ENCODE results near the gene CLPTM1.

The CLPTM1 gene

GRCh38 chr19:44942067-44942571, 13.1 kb upstream of the CLPTM1 start, which contains the start of gene APOC4:
TSS of gene APOC4 (plus strand) at chr19:44942237. CDS start at chr19:44942278, 41 bp downstream.
- DNase-seq (ENCODE audit: extremely low spot score) = no peak
- ChIA-PET POLR2A (no interaction called here), CTCF (no interaction called here)
- TF ChIP-seq FOXK2 (IDR thresholded peaks at IDR 0.05) (no peak), PKNOX1 (IDR thresholded peaks at IDR 0.05) (no peak), FOXM1 (IDR thresholded peaks at IDR 0.05; ENCODE audit: borderline replicate concordance) (no peak), HDGF (IDR thresholded peaks at IDR 0.05; ENCODE audit: borderline replicate concordance) (no peak), NFRKB (IDR thresholded peaks at IDR 0.05) (no peak), L3MBTL2 (conservative IDR thresholded peaks at IDR 0.05) (no peak), LEF1 (IDR thresholded peaks at IDR 0.05; ENCODE audit: borderline replicate concordance) (no peak), ARNT (IDR thresholded peaks at IDR 0.05) (no peak), TARDBP (IDR thresholded peaks at IDR 0.05) (no peak), ZNF384 (IDR thresholded peaks at IDR 0.05) (no peak), SP1 (IDR thresholded peaks at IDR 0.05) (no peak), SUZ12 (IDR thresholded peaks at IDR 0.05) (no peak), BHLHE40 (IDR thresholded peaks at IDR 0.05; ENCODE audit: borderline replicate concordance) (no peak), FOXA1 (IDR thresholded peaks at IDR 0.05) (no peak), CTBP1 (IDR thresholded peaks at IDR 0.05; ENCODE audit: borderline replicate concordance) (no peak)

- ChIA-PET POLR2A (no interaction called here), CTCF (no interaction called here)
Observed at GRCh38 chr19:44943801-44944249, 11.4 kb upstream of the CLPTM1 start.

GRCh38 chr19:44947041-44947581, 8.1 kb upstream of the CLPTM1 start:
- no peak for DNase-seq (ENCODE audit: extremely low spot score)
- CTCF ChIA-PET = no interaction called here
- POLR2A ChIA-PET = no interaction called here
- TF ChIP-seq LEF1 (IDR thresholded peaks at IDR 0.05; ENCODE audit: borderline replicate concordance) (no peak), SUZ12 (IDR thresholded peaks at IDR 0.05) (no peak), FOXM1 (IDR thresholded peaks at IDR 0.05; ENCODE audit: borderline replicate concordance) (no peak), TARDBP (IDR thresholded peaks at IDR 0.05) (no peak), BHLHE40 (IDR thresholded peaks at IDR 0.05; ENCODE audit: borderline replicate concordance) (no peak), FOXA1 (IDR thresholded peaks at IDR 0.05) (no peak), L3MBTL2 (conservative IDR thresholded peaks at IDR 0.05) (no peak), ARNT (IDR thresholded peaks at IDR 0.05) (no peak)

More at GRCh38 chr19:44943801-44944249, 11.4 kb upstream of the CLPTM1 start:
- DNase-seq (ENCODE audit: extremely low spot score) = no peak
- TF ChIP-seq FOXA1 (IDR thresholded peaks at IDR 0.05) (no peak), ZNF384 (IDR thresholded peaks at IDR 0.05) (no peak), PKNOX1 (IDR thresholded peaks at IDR 0.05) (no peak), NFRKB (IDR thresholded peaks at IDR 0.05) (no peak), L3MBTL2 (conservative IDR thresholded peaks at IDR 0.05) (no peak), BHLHE40 (IDR thresholded peaks at IDR 0.05; ENCODE audit: borderline replicate concordance) (no peak), SUZ12 (IDR thresholded peaks at IDR 0.05) (no peak), FOXK2 (IDR thresholded peaks at IDR 0.05) (no peak), LEF1 (IDR thresholded peaks at IDR 0.05; ENCODE audit: borderline replicate concordance) (no peak)

GRCh38 chr19:44948237-44948636, 6.9 kb upstream of the CLPTM1 start:
- ChIA-PET POLR2A (no interaction called here), CTCF (interaction anchor here (1.7 kb wide), 1 partner anchor 45 kb away, joined by 6 read pairs; no protein-coding TSS in a partner anchor)
- TF ChIP-seq ELF4 (IDR thresholded peaks at IDR 0.05) (no peak), ZNF384 (IDR thresholded peaks at IDR 0.05) (no peak), SUZ12 (IDR thresholded peaks at IDR 0.05) (no peak), NFRKB (IDR thresholded peaks at IDR 0.05) (no peak), CTBP1 (IDR thresholded peaks at IDR 0.05; ENCODE audit: borderline replicate concordance) (no peak), FOXM1 (IDR thresholded peaks at IDR 0.05; ENCODE audit: borderline replicate concordance) (no peak), HDGF (IDR thresholded peaks at IDR 0.05; ENCODE audit: borderline replicate concordance) (no peak), ARNT (IDR thresholded peaks at IDR 0.05) (no peak), LEF1 (IDR thresholded peaks at IDR 0.05; ENCODE audit: borderline replicate concordance) (no peak), SP1 (IDR thresholded peaks at IDR 0.05) (no peak), L3MBTL2 (conservative IDR thresholded peaks at IDR 0.05) (no peak), FOXA1 (IDR thresholded peaks at IDR 0.05) (no peak), TARDBP (IDR thresholded peaks at IDR 0.05) (no peak), FOXK2 (IDR thresholded peaks at IDR 0.05) (no peak), PKNOX1 (IDR thresholded peaks at IDR 0.05) (no peak), BHLHE40 (IDR thresholded peaks at IDR 0.05; ENCODE audit: borderline replicate concordance) (no peak)
- DNase-seq (ENCODE audit: extremely low spot score) = no peak

GRCh38 chr19:44948763-44949374, 6.3 kb upstream of the CLPTM1 start:
- ChIA-PET POLR2A (no interaction called here), CTCF (interaction anchor here (1.7 kb wide), 1 partner anchor 45 kb away, joined by 6 read pairs; no protein-coding TSS in a partner anchor)
- DNase-seq (ENCODE audit: extremely low spot score) = no peak
- TF ChIP-seq NFRKB (IDR thresholded peaks at IDR 0.05) (no peak), CTBP1 (IDR thresholded peaks at IDR 0.05; ENCODE audit: borderline replicate concordance) (no peak), TARDBP (IDR thresholded peaks at IDR 0.05) (no peak), LEF1 (IDR thresholded peaks at IDR 0.05; ENCODE audit: borderline replicate concordance) (no peak), HDGF (IDR thresholded peaks at IDR 0.05; ENCODE audit: borderline replicate concordance) (no peak), FOXK2 (IDR thresholded peaks at IDR 0.05) (no peak), L3MBTL2 (conservative IDR thresholded peaks at IDR 0.05) (no peak), FOXM1 (IDR thresholded peaks at IDR 0.05; ENCODE audit: borderline replicate concordance) (no peak)
